Smooth muscle cell (in vitro differentiated cells): ENCODE results near the gene RPS29. TPM values are rescaled to one million over a fixed set of nuclear protein-coding genes. Genes with fewer than 3 reads are reported as not detected.

Experiments
- DNase-seq: peaks from one replicate; lab custom pipeline; 2025; ENCODE audit not compliant: unreplicated experiment; lab: John Stamatoyannopoulos, UW
- H2AFZ ChIP-seq: fragments of 200-600 bp; sonication (generic); 2 replicates; pipeline ENCODE4 v1.6.0; 2016; ENCODE audit warnings: antibody characterized with exemption, low read depth, mild to moderate bottlenecking
- H3F3A ChIP-seq: fragments of 200-600 bp; sonication (generic); 2 replicates; pipeline ENCODE4 v1.6.0; 2017; ENCODE audit warnings: antibody characterized with exemption, low read depth
- H3K27ac ChIP-seq: fragments of 200-600 bp; sonication (generic); 2 replicates; pipeline ENCODE4 v1.5.1; 2016; ENCODE audit warnings: low read depth, mild to moderate bottlenecking
- H3K27me3 ChIP-seq: fragments of 200-600 bp; sonication (generic); 2 replicates; pipeline ENCODE4 v1.6.1; 2016; ENCODE audit warnings: low read depth, mild to moderate bottlenecking
- H3K36me3 ChIP-seq: fragments of 200-600 bp; sonication (generic); 2 replicates; pipeline ENCODE4 v1.5.1; 2016; ENCODE audit warnings: low read depth
- H3K4me1 ChIP-seq: fragments of 200-600 bp; sonication (generic); 2 replicates; pipeline ENCODE4 v1.5.1; 2016; ENCODE audit warnings: low read depth
- H3K4me2 ChIP-seq: fragments of 200-600 bp; sonication (generic); 2 replicates; pipeline ENCODE4 v1.6.0; 2016; ENCODE audit warnings: mild to moderate bottlenecking
- H3K4me3 ChIP-seq: fragments of 200-600 bp; sonication (generic); 2 replicates; pipeline ENCODE4 v1.5.1; 2016; ENCODE audit warnings: mild to moderate bottlenecking
- H3K79me2 ChIP-seq: fragments of 200-600 bp; sonication (generic); 2 replicates; pipeline ENCODE4 v1.6.0; 2016; ENCODE audit warnings: low read depth, mild to moderate bottlenecking
- H3K9ac ChIP-seq: fragments of 200-600 bp; sonication (generic); 2 replicates; pipeline ENCODE4 v1.6.0; 2016; ENCODE audit warnings: low read depth
- H3K9me3 ChIP-seq: fragments of 200-600 bp; sonication (generic); replicated peaks from 2 replicates; pipeline ENCODE4 v1.5.1; 2016; ENCODE audit warnings: low read depth
- H4K20me1 ChIP-seq: fragments of 200-600 bp; sonication (generic); 2 replicates; pipeline ENCODE4 v1.6.0; 2016; ENCODE audit warnings: low read depth
- WGBS: methylation state at CpG from one replicate; pipeline ENCODE4 v1.1.7; 2016; ENCODE audit warnings: low lambda C conversion rate; 5-methylcytosine and 5-hydroxymethylcytosine counted together
- polyA plus RNA-seq: library from polyadenylated mRNA; unstranded; fragments of >200 nt; fragmentation: Nextera tagmentation; extraction: Ambion mirVana; gene quantifications from 2 replicates; pipeline ENCODE4 v1.2.1, GENCODE V29; 2016
- total RNA-seq: library from RNA; depleted of rRNA; stranded (reverse); fragments of >200 nt; gene quantifications from 2 replicates; pipeline ENCODE4 v1.2.3, GENCODE V29; 2014
- TF ChIP-seq, protein P1 (sequence below): fragments of 200-600 bp; sonication (generic); IDR thresholded peaks from 2 replicates; pipeline ENCODE4 v1.5.1; 2017; ENCODE audit warnings: borderline replicate concordance, mild to moderate bottlenecking, antibody characterized with exemption; ENCODE audit not compliant: insufficient read depth, poor library complexity, severe bottlenecking

The RPS29 gene
- total and polyA plus RNA-seq, 2 experiments from 2014 or later, result 1,151 to 7,688 TPM

DNA sequence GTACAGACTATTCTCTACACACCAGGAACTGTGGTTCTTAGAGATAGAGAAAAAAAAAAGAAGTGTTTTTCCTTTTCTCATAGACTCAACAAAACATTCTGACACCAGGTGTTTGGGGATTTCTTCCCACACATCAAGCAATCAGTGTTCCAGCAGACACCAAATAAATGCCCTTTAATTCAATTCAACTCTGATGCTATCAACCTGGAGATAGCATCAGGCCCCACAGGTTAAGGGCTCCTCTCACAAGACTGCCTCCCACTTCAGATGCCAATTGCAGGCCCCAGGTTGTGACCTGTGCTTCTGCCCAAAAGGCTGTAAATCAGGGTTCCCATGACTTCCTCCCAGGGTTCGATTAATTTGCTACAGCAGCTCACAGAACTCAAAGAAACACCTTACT, 36.7 kb downstream of the RPS29 start:
- no peak overlapping the region for H2AFZ ChIP-seq
- TF ChIP-seq, protein P1, sequence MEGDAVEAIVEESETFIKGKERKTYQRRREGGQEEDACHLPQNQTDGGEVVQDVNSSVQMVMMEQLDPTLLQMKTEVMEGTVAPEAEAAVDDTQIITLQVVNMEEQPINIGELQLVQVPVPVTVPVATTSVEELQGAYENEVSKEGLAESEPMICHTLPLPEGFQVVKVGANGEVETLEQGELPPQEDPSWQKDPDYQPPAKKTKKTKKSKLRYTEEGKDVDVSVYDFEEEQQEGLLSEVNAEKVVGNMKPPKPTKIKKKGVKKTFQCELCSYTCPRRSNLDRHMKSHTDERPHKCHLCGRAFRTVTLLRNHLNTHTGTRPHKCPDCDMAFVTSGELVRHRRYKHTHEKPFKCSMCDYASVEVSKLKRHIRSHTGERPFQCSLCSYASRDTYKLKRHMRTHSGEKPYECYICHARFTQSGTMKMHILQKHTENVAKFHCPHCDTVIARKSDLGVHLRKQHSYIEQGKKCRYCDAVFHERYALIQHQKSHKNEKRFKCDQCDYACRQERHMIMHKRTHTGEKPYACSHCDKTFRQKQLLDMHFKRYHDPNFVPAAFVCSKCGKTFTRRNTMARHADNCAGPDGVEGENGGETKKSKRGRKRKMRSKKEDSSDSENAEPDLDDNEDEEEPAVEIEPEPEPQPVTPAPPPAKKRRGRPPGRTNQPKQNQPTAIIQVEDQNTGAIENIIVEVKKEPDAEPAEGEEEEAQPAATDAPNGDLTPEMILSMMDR, result no peak
- H4K20me1 ChIP-seq, result no peaks in the 10 kb centered on the region
- H3K36me3 ChIP-seq, result no peaks in the 10 kb centered on the region
- no peak overlapping the region for H3K27ac ChIP-seq
- no peak for DNase-seq
- no peaks in the 10 kb centered on the region for H3K9me3 ChIP-seq
- 90% methylated on average over 1 of the region's 1 CpG for WGBS
- peaks cover 11% of the 10 kb centered on the region for H3K4me1 ChIP-seq
- H3K4me2 ChIP-seq, result no peak overlapping the region
- no peak overlapping the region for H3K9ac ChIP-seq
- H3K79me2 ChIP-seq, result no peaks in the 10 kb centered on the region
- H3K27me3 ChIP-seq, result no peaks in the 10 kb centered on the region
- no peaks in the 10 kb centered on the region for H3F3A ChIP-seq
- no peak overlapping the region for H3K4me3 ChIP-seq

DNA sequence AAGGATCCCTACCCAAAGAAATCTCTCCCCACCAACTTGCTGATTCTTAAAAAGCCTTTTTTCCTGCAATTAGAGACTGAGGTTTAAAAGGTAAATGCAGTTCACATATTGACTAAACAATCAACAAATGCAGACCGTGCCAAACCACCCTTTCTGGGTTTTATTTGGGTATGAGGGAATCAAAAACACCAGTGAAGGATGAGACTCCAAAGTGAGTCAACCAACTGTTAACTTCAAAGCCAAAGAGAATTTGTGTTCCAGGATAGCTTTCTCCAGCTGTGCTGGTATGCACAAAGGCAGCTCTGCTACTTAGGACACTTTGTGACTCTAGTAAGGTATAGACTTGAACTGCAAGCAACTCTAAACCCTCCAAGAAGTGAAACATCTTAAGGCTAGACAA, 39.4 kb downstream of the RPS29 start:
- WGBS, result 60% methylated on average over 1 of the region's 1 CpG
- Histone ChIP-seq H3K4me3 (no peak overlapping the region), H3K79me2 (no peaks in the 10 kb centered on the region), H2AFZ (no peak overlapping the region), H3K4me2 (no peak overlapping the region), H3K4me1 (peaks cover 11% of the 10 kb centered on the region), H3K27me3 (no peaks in the 10 kb centered on the region), H3K9me3 (no peaks in the 10 kb centered on the region), H3K36me3 (no peaks in the 10 kb centered on the region), H3K9ac (no peak overlapping the region), H3K27ac (no peak overlapping the region), H4K20me1 (no peaks in the 10 kb centered on the region), H3F3A (no peaks in the 10 kb centered on the region)
- no peak for DNase-seq
- TF ChIP-seq, protein P1, result no peak

- DNase-seq, result no peak
- Histone ChIP-seq H3K4me2 (no peak overlapping the region), H3K4me1 (peaks cover 11% of the 10 kb centered on the region), H3K9me3 (no peaks in the 10 kb centered on the region), H3K27ac (no peak overlapping the region), H3K9ac (no peak overlapping the region), H3F3A (no peaks in the 10 kb centered on the region), H3K4me3 (no peak overlapping the region), H4K20me1 (no peaks in the 10 kb centered on the region), H2AFZ (no peak overlapping the region), H3K27me3 (no peaks in the 10 kb centered on the region), H3K79me2 (no peaks in the 10 kb centered on the region), H3K36me3 (no peaks in the 10 kb centered on the region)
- TF ChIP-seq, protein P1, result no peak
- WGBS, result 87% methylated on average over 3 of the region's 3 CpGs
Observed at GRCh38 chr14:49545716-49546115, 40.5 kb downstream of the RPS29 start.

DNA sequence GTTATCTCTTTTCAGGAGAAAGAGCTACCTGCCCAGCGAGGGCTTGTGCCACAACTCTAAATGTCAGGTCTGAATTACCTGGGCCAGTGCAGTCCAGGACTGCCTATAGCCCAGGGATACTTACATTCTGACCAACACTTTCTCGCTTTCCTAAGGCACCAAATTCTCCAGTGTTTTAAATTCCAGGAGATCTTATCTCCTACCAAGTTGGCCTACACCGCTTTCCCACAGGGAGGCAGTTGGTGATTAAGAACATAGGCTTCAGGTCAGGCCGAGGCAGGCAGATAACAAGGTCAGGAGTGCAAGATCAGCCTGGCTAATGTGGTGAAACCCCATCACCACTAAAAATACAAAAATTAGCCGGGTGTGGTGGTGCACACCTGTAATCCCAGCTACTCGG, 41.1 kb downstream of the RPS29 start:
- Histone ChIP-seq H4K20me1 (no peaks in the 10 kb centered on the region), H2AFZ (no peak overlapping the region), H3K4me3 (no peak overlapping the region), H3K36me3 (no peaks in the 10 kb centered on the region), H3F3A (no peaks in the 10 kb centered on the region), H3K9ac (no peak overlapping the region), H3K9me3 (no peaks in the 10 kb centered on the region), H3K4me2 (no peak overlapping the region), H3K4me1 (peaks cover 4% of the 10 kb centered on the region), H3K27ac (no peak overlapping the region), H3K27me3 (no peaks in the 10 kb centered on the region), H3K79me2 (no peaks in the 10 kb centered on the region)
- no peak for DNase-seq
- 77% methylated on average over 6 of the region's 6 CpGs for WGBS
- TF ChIP-seq, protein P1, result no peak
